ENCODE data around the gene CNKSR1.

The CNKSR1 gene

DNA sequence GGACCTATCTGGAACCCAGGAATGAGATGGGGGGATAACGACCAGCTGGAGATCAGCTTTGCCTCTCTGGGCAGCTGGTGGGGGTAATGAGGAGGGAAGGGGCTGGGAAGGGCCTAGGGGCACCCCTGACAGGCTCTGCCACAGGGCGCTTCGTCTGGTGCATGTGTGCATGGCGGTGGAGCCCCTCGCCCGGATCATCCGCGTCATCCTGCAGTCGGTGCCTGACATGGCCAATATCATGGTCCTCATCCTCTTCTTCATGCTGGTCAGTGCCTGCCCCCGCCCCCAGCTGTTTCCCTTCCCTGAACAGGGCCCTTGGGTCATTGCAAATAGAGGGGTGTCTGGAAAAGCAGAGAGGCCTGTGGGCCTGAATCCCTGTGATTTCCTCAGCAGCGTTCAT lies 20.5 kb downstream of the CNKSR1 start:
- no peak overlapping the region for H3K9ac ChIP-seq (ENCODE audit: low read length)
- TF ChIP-seq EZH2 (optimal IDR thresholded peaks at IDR 0.05; ENCODE audit: low read depth, low read length) (no peak), EZH2phosphoT487 (IDR thresholded peaks at IDR 0.05; ENCODE audit: low read length) (no peak)
- TF ChIP-seq, protein P1, sequence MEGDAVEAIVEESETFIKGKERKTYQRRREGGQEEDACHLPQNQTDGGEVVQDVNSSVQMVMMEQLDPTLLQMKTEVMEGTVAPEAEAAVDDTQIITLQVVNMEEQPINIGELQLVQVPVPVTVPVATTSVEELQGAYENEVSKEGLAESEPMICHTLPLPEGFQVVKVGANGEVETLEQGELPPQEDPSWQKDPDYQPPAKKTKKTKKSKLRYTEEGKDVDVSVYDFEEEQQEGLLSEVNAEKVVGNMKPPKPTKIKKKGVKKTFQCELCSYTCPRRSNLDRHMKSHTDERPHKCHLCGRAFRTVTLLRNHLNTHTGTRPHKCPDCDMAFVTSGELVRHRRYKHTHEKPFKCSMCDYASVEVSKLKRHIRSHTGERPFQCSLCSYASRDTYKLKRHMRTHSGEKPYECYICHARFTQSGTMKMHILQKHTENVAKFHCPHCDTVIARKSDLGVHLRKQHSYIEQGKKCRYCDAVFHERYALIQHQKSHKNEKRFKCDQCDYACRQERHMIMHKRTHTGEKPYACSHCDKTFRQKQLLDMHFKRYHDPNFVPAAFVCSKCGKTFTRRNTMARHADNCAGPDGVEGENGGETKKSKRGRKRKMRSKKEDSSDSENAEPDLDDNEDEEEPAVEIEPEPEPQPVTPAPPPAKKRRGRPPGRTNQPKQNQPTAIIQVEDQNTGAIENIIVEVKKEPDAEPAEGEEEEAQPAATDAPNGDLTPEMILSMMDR (IDR thresholded peaks at IDR 0.05; ENCODE audit: low read length) = no peak
- DNase-seq = no peak

DNA sequence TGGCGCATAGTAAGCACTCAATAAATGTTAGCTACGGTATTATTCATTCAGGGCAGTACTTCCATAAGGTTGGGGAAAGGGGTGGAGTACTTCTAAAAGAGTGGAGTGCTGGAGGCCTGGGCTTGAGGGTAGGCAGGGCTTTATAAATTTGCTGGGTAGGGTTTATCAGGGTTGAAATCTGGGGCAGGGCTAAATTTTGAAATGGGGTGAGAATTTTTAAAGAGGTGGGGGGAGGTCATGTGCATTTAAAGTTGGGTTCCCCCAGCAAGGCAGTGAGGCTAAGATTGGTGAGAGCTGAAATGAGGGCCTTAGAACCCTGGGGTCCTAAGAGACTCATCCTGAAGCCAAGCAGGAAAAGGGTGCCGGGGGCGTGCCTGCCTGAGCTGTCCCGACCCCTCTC lies 23.1 kb downstream of the CNKSR1 start:
- Histone ChIP-seq H3F3A (ENCODE audit: insufficient read depth, low read length) (no peaks in the 10 kb centered on the region), H3K9me3 (replicated peaks; ENCODE audit: insufficient read depth, low read length) (no peaks in the 10 kb centered on the region), H3K79me2 (ENCODE audit: low read length) (no peaks in the 10 kb centered on the region), H2AFZ (ENCODE audit: low read length) (no peak overlapping the region), H3K27me3 (replicated peaks; ENCODE audit: insufficient read depth, low read length) (no peaks in the 10 kb centered on the region), H3K4me3 (ENCODE audit: low read length) (no peak overlapping the region), H3K27ac (ENCODE audit: low read length) (no peak overlapping the region), H3K4me1 (ENCODE audit: low read length) (peaks cover 13% of the 10 kb centered on the region), H3K9ac (ENCODE audit: low read length) (no peak overlapping the region), H3K36me3 (replicated peaks; ENCODE audit: insufficient read depth, low read length) (no peaks in the 10 kb centered on the region), H4K20me1 (ENCODE audit: insufficient read depth, low read length) (no peaks in the 10 kb centered on the region), H3K9me2 (replicated peaks; ENCODE audit: insufficient read depth, low read length) (no peaks in the 10 kb centered on the region), H3K4me2 (ENCODE audit: low read depth, low read length) (no peak overlapping the region)
- no peak for DNase-seq
- TF ChIP-seq EZH2phosphoT487 (IDR thresholded peaks at IDR 0.05; ENCODE audit: low read length) = no peak
- TF ChIP-seq, protein P1 (IDR thresholded peaks at IDR 0.05; ENCODE audit: low read length) = no peak
- no peak for TF ChIP-seq EZH2 (optimal IDR thresholded peaks at IDR 0.05; ENCODE audit: low read depth, low read length)

More for the DNA sequence above, 20.5 kb downstream of the CNKSR1 start:
- Histone ChIP-seq H3K27me3 (replicated peaks; ENCODE audit: insufficient read depth, low read length) (0 out of 2 replicates have a peak, but pooled peaks cover 3% of the 10 kb centered on the region), H3K4me2 (ENCODE audit: low read depth, low read length) (no peak overlapping the region), H3K36me3 (replicated peaks; ENCODE audit: insufficient read depth, low read length) (no peaks in the 10 kb centered on the region), H3K27ac (ENCODE audit: low read length) (no peak overlapping the region), H3F3A (ENCODE audit: insufficient read depth, low read length) (no peaks in the 10 kb centered on the region), H3K79me2 (ENCODE audit: low read length) (no peaks in the 10 kb centered on the region), H3K4me1 (ENCODE audit: low read length) (peaks cover 13% of the 10 kb centered on the region), H4K20me1 (ENCODE audit: insufficient read depth, low read length) (no peaks in the 10 kb centered on the region), H2AFZ (ENCODE audit: low read length) (no peak overlapping the region), H3K9me3 (replicated peaks; ENCODE audit: insufficient read depth, low read length) (no peaks in the 10 kb centered on the region), H3K9me2 (replicated peaks; ENCODE audit: insufficient read depth, low read length) (no peaks in the 10 kb centered on the region), H3K4me3 (ENCODE audit: low read length) (no peak overlapping the region)

DNA sequence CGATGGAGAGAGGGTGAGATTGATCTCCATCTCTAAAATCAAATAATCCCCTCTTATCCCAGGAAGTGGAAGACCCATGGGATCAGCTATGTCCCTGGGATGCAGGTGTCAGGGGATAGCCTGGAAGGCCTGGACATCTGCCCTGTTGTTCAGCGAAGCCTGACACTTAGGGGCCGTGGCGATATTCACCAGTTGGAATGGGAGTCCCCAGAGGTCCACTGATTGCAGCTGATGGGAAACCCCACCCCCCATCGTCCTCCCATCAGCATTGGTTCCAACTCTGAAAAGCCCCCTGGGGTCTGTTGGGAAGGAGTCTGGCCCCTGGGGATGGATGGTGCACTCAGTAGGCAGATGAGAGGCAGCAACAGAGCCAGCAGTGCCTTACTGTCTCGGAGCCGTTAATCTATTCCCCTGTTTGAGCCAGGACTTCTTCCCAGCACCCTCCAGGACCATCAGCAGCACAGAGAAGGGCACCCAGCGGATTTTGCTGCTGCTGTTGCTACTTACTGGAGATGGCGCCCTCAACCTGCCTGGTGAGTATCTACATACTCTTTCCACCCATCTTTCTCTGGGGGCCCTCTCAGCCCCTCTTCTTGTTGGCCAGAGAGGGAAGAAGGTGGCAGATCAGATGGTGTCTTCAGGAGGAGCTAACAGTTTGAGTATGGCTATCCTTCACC lies 26.5 kb downstream of the CNKSR1 start:
- no peak for DNase-seq
- no peaks in the 10 kb centered on the region for H3F3A ChIP-seq (ENCODE audit: insufficient read depth, low read length)
- H3K9me3 ChIP-seq (replicated peaks; ENCODE audit: insufficient read depth, low read length) = no peaks in the 10 kb centered on the region
- no peaks in the 10 kb centered on the region for H3K79me2 ChIP-seq (ENCODE audit: low read length)
- no peak overlapping the region for H3K4me2 ChIP-seq (ENCODE audit: low read depth, low read length)
- peaks cover 13% of the 10 kb centered on the region for H3K4me1 ChIP-seq (ENCODE audit: low read length)
- no peak overlapping the region for H2AFZ ChIP-seq (ENCODE audit: low read length)
- no peak overlapping the region for H3K27ac ChIP-seq (ENCODE audit: low read length)
- no peaks in the 10 kb centered on the region for H4K20me1 ChIP-seq (ENCODE audit: insufficient read depth, low read length)
- no peaks in the 10 kb centered on the region for H3K27me3 ChIP-seq (replicated peaks; ENCODE audit: insufficient read depth, low read length)
- no peaks in the 10 kb centered on the region for H3K36me3 ChIP-seq (replicated peaks; ENCODE audit: insufficient read depth, low read length)
- no peaks in the 10 kb centered on the region for H3K9me2 ChIP-seq (replicated peaks; ENCODE audit: insufficient read depth, low read length)
- TF ChIP-seq, protein P1 (IDR thresholded peaks at IDR 0.05; ENCODE audit: low read length) = no peak
- no peak for TF ChIP-seq EZH2phosphoT487 (IDR thresholded peaks at IDR 0.05; ENCODE audit: low read length)
- TF ChIP-seq EZH2 (optimal IDR thresholded peaks at IDR 0.05; ENCODE audit: low read depth, low read length) = no peak
- H3K9ac ChIP-seq (ENCODE audit: low read length) = no peak overlapping the region
- no peak overlapping the region for H3K4me3 ChIP-seq (ENCODE audit: low read length)
